ENCODE data around the gene EPB41L1.

DNA sequence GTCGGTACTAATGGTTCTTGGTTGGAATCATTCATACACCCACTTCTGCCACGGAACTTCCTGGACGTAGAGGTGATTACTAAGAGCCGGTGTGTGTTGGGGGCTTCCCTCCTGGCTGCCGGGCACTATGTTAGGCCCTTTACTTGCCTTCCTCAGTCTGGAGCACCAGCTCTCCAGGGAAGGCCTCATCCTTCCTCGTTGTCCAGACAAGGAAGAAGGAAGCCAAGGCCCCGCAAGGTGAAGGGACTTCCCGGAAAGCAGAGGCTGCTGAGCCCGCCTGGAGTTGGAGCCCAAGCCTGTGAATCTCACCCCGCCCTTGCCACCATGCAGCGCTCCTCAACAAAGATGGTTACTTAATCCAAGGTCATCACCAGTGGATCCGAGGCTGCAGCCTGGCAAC is 107.9 kb downstream of the EPB41L1 start:
- TF ChIP-seq, protein P1, sequence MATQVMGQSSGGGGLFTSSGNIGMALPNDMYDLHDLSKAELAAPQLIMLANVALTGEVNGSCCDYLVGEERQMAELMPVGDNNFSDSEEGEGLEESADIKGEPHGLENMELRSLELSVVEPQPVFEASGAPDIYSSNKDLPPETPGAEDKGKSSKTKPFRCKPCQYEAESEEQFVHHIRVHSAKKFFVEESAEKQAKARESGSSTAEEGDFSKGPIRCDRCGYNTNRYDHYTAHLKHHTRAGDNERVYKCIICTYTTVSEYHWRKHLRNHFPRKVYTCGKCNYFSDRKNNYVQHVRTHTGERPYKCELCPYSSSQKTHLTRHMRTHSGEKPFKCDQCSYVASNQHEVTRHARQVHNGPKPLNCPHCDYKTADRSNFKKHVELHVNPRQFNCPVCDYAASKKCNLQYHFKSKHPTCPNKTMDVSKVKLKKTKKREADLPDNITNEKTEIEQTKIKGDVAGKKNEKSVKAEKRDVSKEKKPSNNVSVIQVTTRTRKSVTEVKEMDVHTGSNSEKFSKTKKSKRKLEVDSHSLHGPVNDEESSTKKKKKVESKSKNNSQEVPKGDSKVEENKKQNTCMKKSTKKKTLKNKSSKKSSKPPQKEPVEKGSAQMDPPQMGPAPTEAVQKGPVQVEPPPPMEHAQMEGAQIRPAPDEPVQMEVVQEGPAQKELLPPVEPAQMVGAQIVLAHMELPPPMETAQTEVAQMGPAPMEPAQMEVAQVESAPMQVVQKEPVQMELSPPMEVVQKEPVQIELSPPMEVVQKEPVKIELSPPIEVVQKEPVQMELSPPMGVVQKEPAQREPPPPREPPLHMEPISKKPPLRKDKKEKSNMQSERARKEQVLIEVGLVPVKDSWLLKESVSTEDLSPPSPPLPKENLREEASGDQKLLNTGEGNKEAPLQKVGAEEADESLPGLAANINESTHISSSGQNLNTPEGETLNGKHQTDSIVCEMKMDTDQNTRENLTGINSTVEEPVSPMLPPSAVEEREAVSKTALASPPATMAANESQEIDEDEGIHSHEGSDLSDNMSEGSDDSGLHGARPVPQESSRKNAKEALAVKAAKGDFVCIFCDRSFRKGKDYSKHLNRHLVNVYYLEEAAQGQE (IDR thresholded peaks at IDR 0.05; ENCODE audit: insufficient read depth in 1 of 2, low read depth in 2 of 2, low read length in 2 of 2), result no peak
- TF ChIP-seq POLR2AphosphoS5 (IDR thresholded peaks at IDR 0.05; ENCODE audit: low read depth, low read length), result no peak

All from PFSK-1 (cell line).